HUES48 (cell line): ENCODE measurements around the gene KRT83.

Experiments
- H3K27ac ChIP-seq: one replicate; pipeline ENCODE4 v1.7.0; 2013; ENCODE audit warnings: low read depth, low read length, inconsistent platforms
- H3K27me3 ChIP-seq: 2 replicates; pipeline ENCODE4 v1.6.1; 2013; ENCODE audit warnings: mild to moderate bottlenecking, low read length; ENCODE audit not compliant: control insufficient read depth, insufficient read depth
- H3K36me3 ChIP-seq: 2 replicates; pipeline ENCODE4 v1.6.1; 2013; ENCODE audit warnings: low read length; ENCODE audit not compliant: control insufficient read depth, insufficient read depth
- H3K4me1 ChIP-seq: 2 replicates; pipeline ENCODE4 v1.6.1; 2013; ENCODE audit warnings: mild to moderate bottlenecking, low read length; ENCODE audit not compliant: control insufficient read depth, insufficient read depth
- H3K4me3 ChIP-seq: 2 replicates; pipeline ENCODE4 v1.5.1; 2013; ENCODE audit warnings: mild to moderate bottlenecking, low read depth, low read length
- H3K9ac ChIP-seq: 2 replicates; pipeline ENCODE4 v1.6.1; 2013; ENCODE audit warnings: mild to moderate bottlenecking, low read depth, low read length, moderate library complexity
- H3K9me3 ChIP-seq: 2 replicates; pipeline ENCODE4 v1.6.1; 2013; ENCODE audit warnings: low read length; ENCODE audit not compliant: control insufficient read depth, insufficient read depth

The KRT83 gene

GRCh38 chr12:52361553-52361952, 40.4 kb upstream of the KRT83 start:
- Histone ChIP-seq H3K27ac (no peak overlapping the region), H3K9ac (no peak overlapping the region), H3K4me3 (no peak overlapping the region), H3K4me1 (no peaks in the 10 kb centered on the region), H3K9me3 (no peaks in the 10 kb centered on the region), H3K27me3 (no peaks in the 10 kb centered on the region; the same call in 1 of the 2 replicates), H3K36me3 (no peaks in the 10 kb centered on the region)

- no peaks in the 10 kb centered on the region for H3K9me3 ChIP-seq
- no peak overlapping the region for H3K4me3 ChIP-seq
- no peak overlapping the region for H3K9ac ChIP-seq
- no peak overlapping the region for H3K27ac ChIP-seq
- no peaks in the 10 kb centered on the region for H3K4me1 ChIP-seq
- H3K27me3 ChIP-seq, result no peaks in the 10 kb centered on the region; the same call in 1 of the 2 replicates
- no peaks in the 10 kb centered on the region for H3K36me3 ChIP-seq
These were observed 39.6 kb upstream of the KRT83 start for GRCh38 chr12:52360663-52361271.

- Histone ChIP-seq H3K27me3 (no peaks in the 10 kb centered on the region; the same call in 1 of the 2 replicates), H3K4me1 (no peaks in the 10 kb centered on the region), H3K9me3 (no peaks in the 10 kb centered on the region), H3K9ac (no peak overlapping the region), H3K4me3 (no peak overlapping the region), H3K36me3 (no peaks in the 10 kb centered on the region), H3K27ac (no peak overlapping the region)
These were observed 39.0 kb upstream of the KRT83 start for GRCh38 chr12:52360106-52360662.

GRCh38 chr12:52359621-52360061, 38.4 kb upstream of the KRT83 start:
- H3K27ac ChIP-seq, result no peak overlapping the region
- H3K9me3 ChIP-seq, result no peaks in the 10 kb centered on the region
- no peak overlapping the region for H3K4me3 ChIP-seq
- H3K27me3 ChIP-seq, result no peaks in the 10 kb centered on the region
- no peaks in the 10 kb centered on the region for H3K36me3 ChIP-seq
- no peaks in the 10 kb centered on the region for H3K4me1 ChIP-seq
- H3K9ac ChIP-seq, result no peak overlapping the region

GRCh38 chr12:52358575-52359350, 37.6 kb upstream of the KRT83 start:
- Histone ChIP-seq H3K27me3 (no peaks in the 10 kb centered on the region), H3K36me3 (no peaks in the 10 kb centered on the region), H3K27ac (no peak overlapping the region), H3K9ac (no peak overlapping the region), H3K4me3 (no peak overlapping the region), H3K9me3 (no peaks in the 10 kb centered on the region), H3K4me1 (no peaks in the 10 kb centered on the region)

GRCh38 chr12:52356762-52357580, 35.8 kb upstream of the KRT83 start:
- Histone ChIP-seq H3K27me3 (no peaks in the 10 kb centered on the region), H3K4me3 (no peak overlapping the region), H3K9me3 (no peaks in the 10 kb centered on the region), H3K36me3 (no peaks in the 10 kb centered on the region), H3K27ac (no peak overlapping the region), H3K9ac (no peak overlapping the region), H3K4me1 (no peaks in the 10 kb centered on the region)

- Histone ChIP-seq H3K4me1 (no peaks in the 10 kb centered on the region), H3K9ac (no peak overlapping the region), H3K27ac (no peak overlapping the region), H3K36me3 (no peaks in the 10 kb centered on the region), H3K9me3 (no peaks in the 10 kb centered on the region), H3K27me3 (no peaks in the 10 kb centered on the region), H3K4me3 (no peak overlapping the region)
These were observed 35.0 kb upstream of the KRT83 start for GRCh38 chr12:52356031-52356761.

GRCh38 chr12:52355176-52355575, 34.0 kb upstream of the KRT83 start:
- Histone ChIP-seq H3K27ac (no peak overlapping the region), H3K4me3 (no peak overlapping the region), H3K27me3 (no peaks in the 10 kb centered on the region), H3K9me3 (no peaks in the 10 kb centered on the region), H3K4me1 (no peaks in the 10 kb centered on the region), H3K36me3 (no peaks in the 10 kb centered on the region), H3K9ac (no peak overlapping the region)

- no peaks in the 10 kb centered on the region for H3K9me3 ChIP-seq
- H3K27ac ChIP-seq, result no peak overlapping the region
- H3K4me3 ChIP-seq, result no peak overlapping the region
- no peaks in the 10 kb centered on the region for H3K27me3 ChIP-seq
- H3K4me1 ChIP-seq, result no peaks in the 10 kb centered on the region
- H3K9ac ChIP-seq, result no peak overlapping the region
- no peaks in the 10 kb centered on the region for H3K36me3 ChIP-seq
These were observed 33.0 kb upstream of the KRT83 start for GRCh38 chr12:52354200-52354599.

- Histone ChIP-seq H3K9me3 (no peaks in the 10 kb centered on the region), H3K27ac (no peak overlapping the region), H3K4me3 (no peak overlapping the region), H3K27me3 (no peaks in the 10 kb centered on the region), H3K36me3 (no peaks in the 10 kb centered on the region), H3K9ac (no peak overlapping the region), H3K4me1 (no peaks in the 10 kb centered on the region)
These were observed 32.6 kb upstream of the KRT83 start for GRCh38 chr12:52353766-52354165.
